SHP77 treated with DMSO at 0.1 percent for 48 hours (cell line): ENCODE results near the gene PEX5.
A peak's percentile ranks its signal among the peaks of the same experiment; 100 is the strongest.

Source experiments
- DNase-seq: peaks from one replicate; lab custom pipeline; 2025; lab: John Stamatoyannopoulos, UW

PEX5 gene

GRCh38 chr12:7189398-7190267 is at the start of gene PEX5:
PEX5 (plus strand) TSS chr12:7189686; CDS start chr12:7190378, 692 bp downstream.
- peak; percentile 54 for DNase-seq

- no peak for DNase-seq
Observed at GRCh38 chr12:7141351-7142005, 48.0 kb upstream of the PEX5 start.

DNA sequence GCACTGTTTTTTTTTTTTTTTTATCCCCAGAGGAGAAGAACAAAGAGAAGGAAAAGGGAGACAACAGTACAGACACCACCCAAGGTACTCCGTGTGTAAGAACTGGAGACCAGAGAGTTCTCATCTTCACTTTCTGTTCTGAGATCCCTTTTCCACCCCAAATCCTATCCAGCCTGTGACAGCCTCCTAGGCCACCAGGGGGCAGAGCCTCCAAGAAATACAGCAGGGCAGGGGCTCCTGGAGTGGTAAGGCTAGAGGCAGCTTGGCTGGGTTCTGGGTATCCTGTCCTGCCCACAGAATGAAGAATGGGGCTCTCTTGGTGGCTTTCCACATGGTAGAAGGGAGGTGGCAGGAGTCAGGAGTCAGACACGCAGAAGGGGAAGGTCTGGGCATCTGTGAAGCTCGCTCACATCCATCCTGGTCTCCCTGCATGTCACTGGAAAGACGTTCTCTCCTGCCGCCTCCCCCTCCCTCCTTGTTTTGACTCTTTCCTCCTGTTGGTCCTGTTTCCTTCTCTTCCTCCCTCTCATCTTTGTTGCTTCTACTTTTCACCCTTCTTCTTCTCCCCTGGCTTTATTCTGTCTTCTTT is 47.3 kb upstream of the PEX5 start:
- DNase-seq, result no peak

DNA sequence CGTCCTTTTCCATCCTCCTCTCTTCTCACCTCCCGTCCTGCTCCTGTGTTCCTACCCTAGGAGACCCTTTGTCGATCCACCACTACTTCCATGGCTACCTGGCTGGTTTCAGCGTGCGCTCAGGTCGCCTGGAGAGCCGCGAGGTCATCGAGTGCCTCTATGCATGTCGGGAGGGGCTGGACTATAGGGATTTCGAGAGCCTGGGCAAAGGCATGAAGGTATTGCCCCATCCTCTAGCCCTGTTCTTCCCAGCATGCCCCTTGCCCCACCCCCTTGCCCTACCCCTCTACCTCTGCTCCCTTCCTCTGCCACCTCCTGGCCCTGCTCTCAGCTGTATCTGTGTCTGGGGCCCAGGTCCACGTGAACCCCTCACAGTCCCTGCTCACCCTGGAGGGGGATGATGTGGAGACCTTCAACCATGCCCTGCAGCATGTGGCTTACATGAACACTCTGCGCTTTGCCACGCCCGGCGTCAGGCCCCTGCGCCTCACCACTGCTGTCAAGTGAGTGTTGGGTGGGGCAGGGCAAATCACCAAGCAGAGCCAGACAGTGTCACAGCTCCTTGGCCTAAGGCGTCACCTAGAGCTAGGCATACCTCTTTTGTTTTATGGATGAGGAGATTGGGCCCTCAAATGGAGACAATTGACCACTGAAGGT is 46.5 kb upstream of the PEX5 start:
- no peak for DNase-seq

DNA sequence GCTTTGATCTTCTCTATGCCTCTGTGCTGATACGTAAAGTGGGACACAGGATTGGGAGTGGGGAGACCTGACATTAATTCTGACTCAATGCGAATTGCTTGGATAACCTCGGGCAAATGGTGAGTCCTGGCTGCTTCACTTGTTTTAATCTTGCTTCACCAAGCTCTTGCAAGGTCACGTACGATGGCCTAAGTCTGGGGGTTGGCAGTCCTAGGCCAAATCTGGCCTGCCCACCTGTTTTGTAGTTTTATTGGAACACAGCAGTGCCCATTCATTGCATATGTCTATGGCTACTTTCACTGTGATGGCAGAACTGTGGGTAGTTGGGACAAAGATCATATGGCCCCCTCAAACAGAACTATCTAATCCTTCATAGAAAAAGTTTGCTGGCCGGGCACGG is 45.9 kb upstream of the PEX5 start:
- DNase-seq, result no peak

DNA sequence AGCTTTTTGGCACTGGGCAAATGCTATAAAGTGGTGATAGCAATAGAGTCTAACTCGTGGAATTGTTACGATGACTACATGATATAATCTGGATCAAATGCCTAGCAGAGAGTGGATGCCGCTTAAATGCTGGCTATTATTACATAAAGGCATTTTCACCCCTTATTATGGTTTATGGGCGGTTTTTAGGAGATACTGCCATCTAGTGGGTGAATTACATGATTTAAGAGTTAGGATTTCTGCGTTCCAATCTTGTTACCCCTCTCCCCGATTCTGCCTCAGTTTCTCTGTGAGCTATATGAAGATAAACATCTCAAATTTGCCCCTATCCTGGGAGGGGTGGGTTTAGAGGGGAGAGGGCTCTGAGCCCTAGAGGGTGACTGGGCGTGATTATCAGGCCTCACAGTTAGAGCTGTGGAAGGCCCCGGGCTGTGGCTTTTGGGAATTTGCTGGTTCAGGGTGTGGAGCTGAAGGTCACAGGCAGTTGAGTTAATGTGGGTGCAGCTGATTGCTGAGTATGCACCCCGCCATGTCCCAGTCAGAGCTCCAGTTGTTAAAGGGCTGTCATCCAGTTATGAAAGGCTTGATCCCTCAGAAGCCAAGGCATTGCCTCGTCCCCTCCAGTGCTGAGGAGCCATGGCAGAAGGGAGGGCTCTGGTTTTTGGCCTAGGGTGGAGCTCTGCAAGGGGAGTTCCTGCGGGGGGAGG is 44.9 kb upstream of the PEX5 start:
- DNase-seq, result no peak

GRCh38 chr12:7145671-7146070 is 43.8 kb upstream of the PEX5 start:
- DNase-seq, result no peak

GRCh38 chr12:7146228-7146627 is 43.3 kb upstream of the PEX5 start:
- no peak for DNase-seq

- no peak for DNase-seq
Observed at GRCh38 chr12:7146906-7147305, 42.6 kb upstream of the PEX5 start.

- DNase-seq, result no peak
Observed at GRCh38 chr12:7150356-7150755, 39.1 kb upstream of the PEX5 start.

- no peak for DNase-seq
Observed at GRCh38 chr12:7150841-7151240, 38.6 kb upstream of the PEX5 start.

DNA sequence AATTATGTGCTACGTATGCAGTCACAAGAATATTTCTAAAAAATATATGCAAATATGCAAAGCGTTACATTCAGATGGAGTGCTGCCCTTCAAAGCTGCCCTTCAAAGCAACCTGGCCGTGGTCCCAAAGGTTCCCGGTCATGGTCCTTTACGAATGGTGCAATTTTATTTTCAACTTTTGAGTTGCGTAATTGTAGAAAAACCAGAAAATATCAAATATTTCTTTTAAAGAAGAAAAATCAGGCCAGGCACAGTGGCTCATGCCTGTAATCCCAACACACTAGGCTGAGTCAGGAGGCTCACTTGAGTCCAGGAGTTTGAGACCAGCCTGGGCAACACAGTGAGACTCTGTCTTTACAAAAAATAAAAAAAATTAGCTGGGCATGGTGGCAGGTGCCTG is 38.0 kb upstream of the PEX5 start:
- no peak for DNase-seq

- DNase-seq, result no peak
Observed at GRCh38 chr12:7152818-7153217, 36.7 kb upstream of the PEX5 start.

GRCh38 chr12:7154042-7154441 is 35.4 kb upstream of the PEX5 start:
- no peak for DNase-seq

DNA sequence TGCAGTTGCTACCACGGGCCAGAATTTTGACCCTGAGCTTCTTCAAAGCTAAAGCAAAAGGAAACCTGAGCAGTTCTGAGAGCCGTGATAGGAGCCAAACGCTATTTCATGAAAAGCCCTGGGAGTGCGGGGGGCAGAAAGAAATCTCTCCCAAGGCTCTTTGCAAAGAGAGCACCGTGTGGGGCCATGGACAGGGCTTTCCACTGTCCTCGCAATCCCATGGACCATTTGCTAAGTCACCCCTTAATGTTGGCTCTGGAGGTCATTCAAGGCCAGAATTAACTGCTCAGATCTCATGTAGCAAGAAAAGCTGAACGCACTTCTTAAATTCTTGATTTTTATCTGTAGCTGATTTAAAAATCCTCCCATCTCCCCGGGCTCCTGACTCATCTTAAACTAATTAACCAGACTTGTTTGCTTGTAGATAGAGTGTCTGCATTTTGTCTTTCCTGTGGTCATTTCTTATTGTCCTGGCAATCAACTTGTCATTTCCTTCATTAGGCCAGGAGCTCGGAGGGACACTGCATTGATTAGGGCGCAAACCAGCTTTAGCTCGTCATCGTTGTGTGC is 34.5 kb upstream of the PEX5 start:
- no peak for DNase-seq

GRCh38 chr12:7155471-7156034 is 33.9 kb upstream of the PEX5 start:
- no peak for DNase-seq

- DNase-seq, result no peak
Observed at GRCh38 chr12:7156259-7157197, 33.0 kb upstream of the PEX5 start.

DNA sequence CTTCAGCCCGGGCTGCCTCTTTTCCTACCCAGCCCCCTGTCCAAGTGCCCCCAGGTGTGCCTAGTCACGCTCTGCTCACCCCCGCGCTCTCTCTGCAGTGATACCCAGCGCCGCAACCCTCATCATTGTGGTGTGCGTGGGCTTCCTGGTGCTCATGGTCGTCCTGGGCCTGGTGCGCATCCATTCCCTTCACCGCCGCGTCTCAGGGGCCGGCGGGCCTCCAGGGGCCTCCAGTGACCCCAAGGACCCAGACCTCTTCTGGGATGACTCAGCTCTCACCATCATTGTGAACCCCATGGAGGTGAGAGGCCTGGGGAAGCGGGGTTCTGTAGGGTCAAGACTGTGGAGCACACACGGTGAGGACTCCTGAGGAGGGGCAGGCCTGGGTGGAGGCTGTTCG is 32.1 kb upstream of the PEX5 start:
- no peak for DNase-seq

DNA sequence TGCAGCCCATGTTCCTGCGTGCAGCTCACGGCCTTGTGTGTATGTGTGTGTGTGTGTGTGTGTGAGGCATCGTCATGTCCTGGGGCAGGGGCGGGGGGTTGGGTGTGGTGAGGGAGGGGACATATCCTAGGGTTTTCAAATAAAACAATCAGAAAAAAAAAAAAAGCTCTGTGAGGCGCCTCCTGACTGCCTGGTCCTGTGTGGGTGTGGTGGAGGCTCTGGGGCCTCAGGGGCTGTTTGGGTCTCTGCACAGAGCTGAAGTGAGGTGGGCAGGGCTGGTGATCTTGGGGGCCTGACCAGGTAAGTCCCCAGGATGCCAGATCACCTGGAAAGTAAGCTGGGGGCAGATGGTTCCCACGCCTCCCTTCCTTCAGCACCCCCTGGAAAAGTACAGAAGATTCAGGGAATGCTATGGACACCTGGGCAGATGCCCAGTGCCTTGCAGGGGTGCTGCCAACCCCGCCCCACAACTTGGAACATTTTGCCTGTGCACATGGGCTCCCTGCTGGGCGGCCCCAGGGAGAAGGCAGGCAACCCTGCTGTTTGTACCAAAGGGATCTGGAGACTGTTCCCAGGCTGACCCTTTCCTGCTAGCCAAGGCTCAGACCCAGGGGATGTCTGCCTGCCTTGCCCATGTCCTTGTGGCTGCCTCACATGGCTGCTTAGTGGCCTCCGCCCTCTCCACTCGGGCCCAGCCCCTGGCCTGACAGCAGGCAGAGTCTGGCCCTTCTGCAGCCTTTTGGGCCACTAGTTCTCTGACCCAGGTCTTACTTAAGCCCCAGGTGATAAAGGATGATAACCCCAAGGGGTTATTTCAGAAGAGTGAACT is 30.5 kb upstream of the PEX5 start:
- no peak for DNase-seq
